Endothelial cell (in vitro differentiated cells): Measurements from ENCODE around the gene GGCT. TPM values are rescaled to one million over a fixed set of nuclear protein-coding genes. Genes with fewer than 3 reads are reported as not detected.
"Not testable (repeated sequence)": the region's sequence is repeated elsewhere in the genome, so short reads cannot be mapped to it uniquely, and the experiment has no call there.

Experiments used
- DNase-seq: peaks from one replicate; pipeline ENCODE4 v3.0.0; 2021; ENCODE audit warnings: low spot score
- H3K27ac Mint-ChIP-seq: one replicate; pipeline ENCODE4 v1.8.0; 2021; ENCODE audit warnings: mixed read lengths, inconsistent platforms; ENCODE audit not compliant: unreplicated experiment
- H3K27me3 Mint-ChIP-seq: one replicate; pipeline ENCODE4 v1.8.0; 2021; ENCODE audit warnings: mild to moderate bottlenecking, moderate library complexity, mixed read lengths, inconsistent platforms; ENCODE audit not compliant: unreplicated experiment
- H3K36me3 Mint-ChIP-seq: one replicate; pipeline ENCODE4 v1.8.0; 2021; ENCODE audit warnings: mild to moderate bottlenecking, low read depth, mixed read lengths, inconsistent platforms; ENCODE audit not compliant: unreplicated experiment
- H3K4me1 Mint-ChIP-seq: one replicate; pipeline ENCODE4 v1.8.0; 2021; ENCODE audit warnings: mild to moderate bottlenecking, mixed read lengths, inconsistent platforms; ENCODE audit not compliant: unreplicated experiment
- H3K4me3 Mint-ChIP-seq: one replicate; pipeline ENCODE4 v1.8.0; 2021; ENCODE audit warnings: mild to moderate bottlenecking, mixed read lengths, inconsistent platforms; ENCODE audit not compliant: unreplicated experiment
- H3K9me3 Mint-ChIP-seq: one replicate; pipeline ENCODE4 v1.8.0; 2021; ENCODE audit warnings: mixed read lengths, inconsistent platforms; ENCODE audit not compliant: unreplicated experiment
- CTCF ChIP-seq: fragments of 200-600 bp; sonication (generic); IDR thresholded peaks from one replicate; pipeline ENCODE4 v1.5.0; 2021; ENCODE audit warnings: antibody characterized with exemption; ENCODE audit not compliant: unreplicated experiment
- total RNA-seq: library from RNA; stranded (reverse); fragmentation: NEBNext Ultra II Directional; extraction: Animal tissue kit (Norgen Biotek cat#: 25700); gene quantifications from one replicate; pipeline ENCODE4 v1.2.1, GENCODE V29; 2021; ENCODE audit not compliant: unreplicated experiment

GGCT gene
- total RNA-seq, 1 donor from 2014 or later, result 34.0 TPM

- H3K9me3 Mint-ChIP-seq, result no peaks in the 10 kb centered on the region
- H3K27me3 Mint-ChIP-seq, result no peaks in the 10 kb centered on the region
- H3K36me3 Mint-ChIP-seq, result no peaks in the 10 kb centered on the region
- no peak overlapping the region for H3K27ac Mint-ChIP-seq
- no peak for TF ChIP-seq CTCF
- no peaks in the 10 kb centered on the region for H3K4me1 Mint-ChIP-seq
- no peak overlapping the region for H3K4me3 Mint-ChIP-seq
- no peak for DNase-seq
These were observed 19.0 kb downstream of the GGCT start for GRCh38 chr7:30485667-30486066.

GRCh38 chr7:30481416-30481815, 23.2 kb downstream of the GGCT start:
- H3K4me1 Mint-ChIP-seq, H3K36me3 Mint-ChIP-seq, H3K9me3 Mint-ChIP-seq, DNase-seq, H3K27me3 Mint-ChIP-seq, H3K4me3 Mint-ChIP-seq, H3K27ac Mint-ChIP-seq: not testable (repeated sequence)

DNA sequence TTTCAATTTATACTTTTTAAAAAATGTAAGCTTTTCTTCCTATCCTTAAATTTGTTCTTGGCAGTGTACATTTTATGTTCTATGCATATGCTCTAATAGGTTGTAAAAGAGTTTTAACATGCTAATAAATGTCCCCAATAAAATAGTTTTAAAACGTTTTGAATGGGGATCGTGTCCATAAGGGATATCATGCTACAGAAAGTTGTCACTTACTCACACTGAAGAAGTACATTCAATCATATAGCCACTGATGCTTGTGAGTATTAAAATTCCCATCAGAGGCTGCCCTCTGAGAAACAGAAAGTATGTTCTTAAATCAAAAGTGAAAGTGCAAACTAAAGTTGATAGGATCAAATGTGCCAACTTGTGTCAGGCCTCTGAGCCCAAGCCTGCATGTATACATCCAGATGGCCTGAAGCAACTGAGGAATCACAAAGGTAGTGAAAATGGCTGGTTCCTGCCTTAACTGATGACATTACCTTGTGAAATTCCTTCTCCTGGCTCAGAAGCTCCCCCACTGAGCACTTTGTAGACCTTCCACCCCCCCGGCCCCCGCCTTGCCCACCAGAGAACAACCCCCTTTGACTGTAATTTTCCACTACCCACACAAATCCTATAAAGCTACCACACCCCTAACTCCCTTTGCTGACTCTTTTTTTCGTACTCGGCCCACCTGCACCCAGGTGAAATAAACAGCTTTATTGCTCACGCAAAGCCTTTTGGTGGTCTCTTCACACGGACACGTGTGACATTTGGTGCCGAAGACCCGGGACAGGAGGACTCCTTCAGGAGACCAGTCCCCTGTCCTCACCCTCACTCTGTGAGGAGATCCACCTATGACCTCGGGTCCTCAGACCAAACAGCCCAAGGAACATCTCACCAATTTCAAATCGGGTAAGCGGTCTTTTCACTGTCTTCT, 25.2 kb downstream of the GGCT start:
- Mint-ChIP-seq H3K4me1 (peaks cover 21% of the 10 kb centered on the region), H3K36me3 (peaks cover 5% of the 10 kb centered on the region), H3K4me3 (peak overlapping the region; percentile 85), H3K27me3 (peaks cover 8% of the 10 kb centered on the region), H3K27ac (no peak overlapping the region), H3K9me3 (no peaks in the 10 kb centered on the region)
- TF ChIP-seq CTCF, result no peak
- DNase-seq, result no peak

DNA sequence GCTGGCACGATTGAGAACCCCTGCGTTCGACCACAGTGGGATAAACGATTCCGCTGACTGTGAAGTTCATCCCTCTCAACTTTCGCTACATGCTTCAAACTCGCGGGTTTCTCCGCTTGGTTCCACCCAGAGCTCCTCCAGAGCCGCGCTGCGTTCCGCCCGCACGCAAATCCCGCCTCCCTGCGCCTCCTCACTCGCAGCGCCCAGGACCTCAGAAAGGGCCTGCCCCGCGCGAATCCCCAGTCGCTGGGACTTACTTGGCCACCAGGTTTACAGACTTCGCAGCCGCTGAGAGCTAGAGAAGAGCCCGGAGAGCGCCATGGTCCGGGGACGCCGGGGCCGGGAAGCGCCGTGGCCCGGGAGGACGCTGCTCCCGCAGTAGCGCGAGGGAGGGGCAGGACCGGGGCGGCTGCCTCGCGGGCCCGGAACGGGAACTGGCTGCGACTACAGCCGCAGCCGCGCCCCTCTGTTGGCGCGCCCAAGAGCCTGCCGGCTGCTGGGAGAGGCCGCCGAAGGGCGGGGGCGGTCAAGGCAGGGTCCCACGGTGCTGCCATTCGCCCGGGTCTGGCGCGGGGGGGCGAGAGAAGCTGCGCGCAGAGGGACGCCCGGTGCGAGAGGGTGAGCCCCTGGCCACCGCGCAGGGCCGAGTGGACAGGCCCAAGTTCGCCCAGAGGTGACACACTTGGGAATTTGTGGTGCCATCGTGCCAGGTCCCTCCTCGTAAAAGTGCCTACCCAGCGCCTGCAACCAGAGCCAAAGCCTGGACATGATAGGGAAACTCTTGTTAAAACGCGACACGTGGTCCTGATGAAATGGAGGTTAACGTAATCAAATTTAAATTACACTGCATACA, 26.1 kb downstream of the GGCT start, which contains the start of gene NOD1:
Gene NOD1, minus strand, starts transcription at position 436 of the 853 bp plus-strand sequence. CDS start 21,863 bp downstream, outside the sequence.
- TF ChIP-seq CTCF, result no peak
- peak; percentile 69 for DNase-seq
- Mint-ChIP-seq H3K27ac (peak within 1 kb of the TSS; percentile 88), H3K36me3 (peaks cover 10% of the 10 kb centered on the region), H3K4me1 (peaks cover 29% of the 10 kb centered on the region), H3K9me3 (no peaks in the 10 kb centered on the region), H3K4me3 (peak within 1 kb of the TSS; percentile 94), H3K27me3 (peaks cover 8% of the 10 kb centered on the region)

DNA sequence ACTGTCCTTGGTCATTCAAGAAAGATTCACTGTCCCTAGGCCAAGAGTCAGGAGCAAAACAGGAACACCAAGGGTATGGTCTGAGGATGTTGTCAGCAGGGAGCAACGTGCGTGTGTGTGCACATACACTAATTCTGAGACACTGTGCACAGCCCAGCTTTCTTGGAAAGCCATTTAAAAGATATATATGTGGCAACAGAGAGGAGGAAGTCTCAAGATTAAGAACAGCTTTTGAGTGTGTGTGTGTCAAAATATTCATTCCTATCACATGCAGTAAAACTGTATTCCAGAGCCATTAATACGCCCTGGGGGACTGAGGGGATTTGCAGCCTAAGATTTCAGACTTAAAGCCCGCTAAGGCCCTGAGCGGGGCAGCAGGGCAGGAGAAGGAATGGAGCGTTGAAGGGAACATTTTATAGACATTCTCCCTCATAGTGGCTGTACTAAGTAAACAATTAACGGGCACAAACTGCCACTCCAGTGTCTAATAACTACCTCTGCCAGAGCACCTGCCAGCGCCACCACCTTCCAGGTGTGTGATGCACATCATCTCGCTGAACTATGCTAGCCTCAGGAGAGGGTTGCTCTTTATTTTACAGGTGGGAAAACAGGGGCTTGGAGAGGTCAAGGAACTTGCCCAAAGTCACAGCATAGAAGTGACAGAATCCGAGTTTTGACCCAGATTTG, 28.0 kb downstream of the GGCT start:
- no peak overlapping the region for H3K27ac Mint-ChIP-seq
- peaks cover 8% of the 10 kb centered on the region for H3K27me3 Mint-ChIP-seq
- DNase-seq, result no peak
- no peaks in the 10 kb centered on the region for H3K9me3 Mint-ChIP-seq
- H3K4me1 Mint-ChIP-seq, result peaks cover 43% of the 10 kb centered on the region
- TF ChIP-seq CTCF, result no peak
- peaks cover 10% of the 10 kb centered on the region for H3K36me3 Mint-ChIP-seq
- no peak overlapping the region for H3K4me3 Mint-ChIP-seq
